ENCODE results near the gene MATN1.

DNA sequence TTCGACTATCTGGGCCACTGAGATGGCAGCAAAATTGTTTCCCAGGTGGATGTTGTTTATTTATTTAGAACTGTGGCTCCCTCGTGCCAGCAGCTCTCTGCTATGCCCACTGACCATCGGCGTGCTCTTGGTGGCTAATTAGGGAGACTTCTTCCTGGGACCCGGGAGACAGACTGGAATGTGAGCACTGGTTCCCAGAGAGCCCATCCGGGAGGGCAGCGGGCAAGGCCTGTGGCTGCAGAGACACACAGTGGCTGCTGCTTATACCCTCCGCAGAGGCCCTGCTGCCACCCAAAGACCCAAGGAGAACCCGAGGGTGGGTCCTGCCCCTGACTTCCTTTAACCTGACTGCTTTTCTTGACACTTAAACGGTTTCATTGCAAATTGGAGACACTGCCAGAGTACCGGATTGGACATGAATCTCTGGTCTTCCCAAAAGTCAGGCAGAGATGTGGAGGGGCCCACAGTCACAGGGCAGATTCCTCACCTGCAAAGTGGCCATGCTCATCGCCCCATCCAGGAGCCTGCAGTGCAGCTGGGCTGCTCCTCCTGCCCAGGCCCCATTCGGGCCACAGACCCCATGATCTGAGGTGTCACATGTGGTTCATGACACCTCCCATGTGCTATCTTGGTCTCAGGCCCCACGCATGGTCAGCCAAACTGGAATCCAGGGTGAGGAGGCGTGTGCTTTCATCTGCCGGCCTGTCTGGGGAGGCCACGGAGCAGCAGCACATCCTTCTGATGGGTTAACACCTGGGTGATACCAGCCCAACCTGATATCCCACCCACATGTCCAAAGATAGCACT, 5.7 kb upstream of the MATN1 start:
- no peak for TF ChIP-seq JUN (IDR thresholded peaks at IDR 0.05)
- no peak for TF ChIP-seq MYC (IDR thresholded peaks at IDR 0.05; ENCODE audit: borderline replicate concordance, low read length)
- TF ChIP-seq CEBPB (IDR thresholded peaks at IDR 0.05) = no peak
- TF ChIP-seq, protein P1, sequence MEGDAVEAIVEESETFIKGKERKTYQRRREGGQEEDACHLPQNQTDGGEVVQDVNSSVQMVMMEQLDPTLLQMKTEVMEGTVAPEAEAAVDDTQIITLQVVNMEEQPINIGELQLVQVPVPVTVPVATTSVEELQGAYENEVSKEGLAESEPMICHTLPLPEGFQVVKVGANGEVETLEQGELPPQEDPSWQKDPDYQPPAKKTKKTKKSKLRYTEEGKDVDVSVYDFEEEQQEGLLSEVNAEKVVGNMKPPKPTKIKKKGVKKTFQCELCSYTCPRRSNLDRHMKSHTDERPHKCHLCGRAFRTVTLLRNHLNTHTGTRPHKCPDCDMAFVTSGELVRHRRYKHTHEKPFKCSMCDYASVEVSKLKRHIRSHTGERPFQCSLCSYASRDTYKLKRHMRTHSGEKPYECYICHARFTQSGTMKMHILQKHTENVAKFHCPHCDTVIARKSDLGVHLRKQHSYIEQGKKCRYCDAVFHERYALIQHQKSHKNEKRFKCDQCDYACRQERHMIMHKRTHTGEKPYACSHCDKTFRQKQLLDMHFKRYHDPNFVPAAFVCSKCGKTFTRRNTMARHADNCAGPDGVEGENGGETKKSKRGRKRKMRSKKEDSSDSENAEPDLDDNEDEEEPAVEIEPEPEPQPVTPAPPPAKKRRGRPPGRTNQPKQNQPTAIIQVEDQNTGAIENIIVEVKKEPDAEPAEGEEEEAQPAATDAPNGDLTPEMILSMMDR (IDR thresholded peaks at IDR 0.05) = no peak
- TF ChIP-seq CBX2 (IDR thresholded peaks at IDR 0.05; ENCODE audit: borderline replicate concordance, low read depth) = no peak
- no peak for TF ChIP-seq EP300 (IDR thresholded peaks at IDR 0.05)
- no peak for TF ChIP-seq POLR2A (IDR thresholded peaks at IDR 0.05; ENCODE audit: low read length)
- no peak for TF ChIP-seq CHD4 (IDR thresholded peaks at IDR 0.05; ENCODE audit: borderline replicate concordance)
- no peak for TF ChIP-seq NFE2L2 (conservative IDR thresholded peaks at IDR 0.05; ENCODE audit: low read length)
- TF ChIP-seq HOXA7 (CRISPR knock-in tag; IDR thresholded peaks at IDR 0.05) = no peak
- TF ChIP-seq, protein P2, sequence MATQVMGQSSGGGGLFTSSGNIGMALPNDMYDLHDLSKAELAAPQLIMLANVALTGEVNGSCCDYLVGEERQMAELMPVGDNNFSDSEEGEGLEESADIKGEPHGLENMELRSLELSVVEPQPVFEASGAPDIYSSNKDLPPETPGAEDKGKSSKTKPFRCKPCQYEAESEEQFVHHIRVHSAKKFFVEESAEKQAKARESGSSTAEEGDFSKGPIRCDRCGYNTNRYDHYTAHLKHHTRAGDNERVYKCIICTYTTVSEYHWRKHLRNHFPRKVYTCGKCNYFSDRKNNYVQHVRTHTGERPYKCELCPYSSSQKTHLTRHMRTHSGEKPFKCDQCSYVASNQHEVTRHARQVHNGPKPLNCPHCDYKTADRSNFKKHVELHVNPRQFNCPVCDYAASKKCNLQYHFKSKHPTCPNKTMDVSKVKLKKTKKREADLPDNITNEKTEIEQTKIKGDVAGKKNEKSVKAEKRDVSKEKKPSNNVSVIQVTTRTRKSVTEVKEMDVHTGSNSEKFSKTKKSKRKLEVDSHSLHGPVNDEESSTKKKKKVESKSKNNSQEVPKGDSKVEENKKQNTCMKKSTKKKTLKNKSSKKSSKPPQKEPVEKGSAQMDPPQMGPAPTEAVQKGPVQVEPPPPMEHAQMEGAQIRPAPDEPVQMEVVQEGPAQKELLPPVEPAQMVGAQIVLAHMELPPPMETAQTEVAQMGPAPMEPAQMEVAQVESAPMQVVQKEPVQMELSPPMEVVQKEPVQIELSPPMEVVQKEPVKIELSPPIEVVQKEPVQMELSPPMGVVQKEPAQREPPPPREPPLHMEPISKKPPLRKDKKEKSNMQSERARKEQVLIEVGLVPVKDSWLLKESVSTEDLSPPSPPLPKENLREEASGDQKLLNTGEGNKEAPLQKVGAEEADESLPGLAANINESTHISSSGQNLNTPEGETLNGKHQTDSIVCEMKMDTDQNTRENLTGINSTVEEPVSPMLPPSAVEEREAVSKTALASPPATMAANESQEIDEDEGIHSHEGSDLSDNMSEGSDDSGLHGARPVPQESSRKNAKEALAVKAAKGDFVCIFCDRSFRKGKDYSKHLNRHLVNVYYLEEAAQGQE (IDR thresholded peaks at IDR 0.05) = no peak
- TF ChIP-seq RNF2 (IDR thresholded peaks at IDR 0.05; ENCODE audit: borderline replicate concordance, low read depth) = no peak
- TF ChIP-seq SMC3 (IDR thresholded peaks at IDR 0.05) = no peak
